ENCODE measurements around the gene ALDOC. TPM values are rescaled to one million over a fixed set of nuclear protein-coding genes. Genes with fewer than 3 reads are reported as not detected.
A peak's percentile ranks its signal among the peaks of the same experiment; 100 is the strongest.

ALDOC gene
- total and polyA plus RNA-seq, 10 of the 15 experiments (the other 5 are each of a cell fraction or from before 2014, with no cell fraction given), result 16.0 to 268 (median 78.2) TPM

- no peak for TF ChIP-seq HSF1 (IDR thresholded peaks at IDR 0.05; ENCODE audit: low read depth, low read length)
- TF ChIP-seq NRF1 (conservative IDR thresholded peaks at IDR 0.05; ENCODE audit: low read depth, low read length), result no peak
- TF ChIP-seq ZNF274 (IDR thresholded peaks at IDR 0.05; ENCODE audit: insufficient read depth, insufficient read length), result no peak
- peak; percentile 56; the same call in 1 of the 2 replicates for TF ChIP-seq ATF2 (IDR thresholded peaks at IDR 0.05; ENCODE audit: low read length)
- TF ChIP-seq SKIL (IDR thresholded peaks at IDR 0.05; ENCODE audit: low read depth, poor library complexity, severe bottlenecking), result no peak
- TF ChIP-seq IRF5 (IDR thresholded peaks at IDR 0.05; ENCODE audit: borderline replicate concordance), result no peak
- TF ChIP-seq CBFB (IDR thresholded peaks at IDR 0.05; ENCODE audit: low read depth), result no peak
- no peak for TF ChIP-seq PRDM15 (CRISPR knock-in tag; IDR thresholded peaks at IDR 0.05)
- TF ChIP-seq ZNF592 (IDR thresholded peaks at IDR 0.05), result no peak
- no peak; the same call in 1 of the 2 replicates for TF ChIP-seq ZNF217 (IDR thresholded peaks at IDR 0.05)
- TF ChIP-seq CREM (IDR thresholded peaks at IDR 0.05; ENCODE audit: low read depth), result 0 out of 2 replicates have a peak, but pooled peaks have one; percentile 17
- TF ChIP-seq SUPT20H (IDR thresholded peaks at IDR 0.05; ENCODE audit: borderline replicate concordance, control insufficient read depth, low read depth, low read length), result no peak
- no peak for TF ChIP-seq KAT2A (conservative IDR thresholded peaks at IDR 0.05; ENCODE audit: control insufficient read depth, low read depth, low read length)
- TF ChIP-seq RUNX3 (IDR thresholded peaks at IDR 0.05; ENCODE audit: low read length), result peak; percentile 87
Measured at GRCh38 chr17:28567604-28568003, 9.1 kb downstream of the ALDOC start (continued).
